Parathyroid adenoma (tissue), 2 donors: ENCODE measurements around the gene ELMO3.

Source experiments
- H2AFZ ChIP-seq: fragments of 300-600 bp; sonication (generic); one replicate; pipeline ENCODE4 v1.7.0; 2017; ENCODE audit warnings: antibody characterized with exemption, mild to moderate bottlenecking
- H3K27ac ChIP-seq: fragments of 300-600 bp; sonication (generic); one replicate; pipeline ENCODE4 v1.7.0; 2017
- H3K27me3 ChIP-seq: fragments of 300-600 bp; sonication (generic); one replicate; pipeline ENCODE4 v1.7.0; 2017; ENCODE audit warnings: low read length; ENCODE audit not compliant: control insufficient read depth, insufficient read depth
- H3K36me3 ChIP-seq: fragments of 300-600 bp; sonication (generic); one replicate; pipeline ENCODE4 v1.7.0; 2017; ENCODE audit warnings: low read length; ENCODE audit not compliant: control insufficient read depth, insufficient read depth
- H3K4me1 ChIP-seq: fragments of 300-600 bp; sonication (generic); one replicate; pipeline ENCODE4 v1.7.0; 2017; ENCODE audit warnings: control low read depth
- H3K4me2 ChIP-seq: fragments of 300-600 bp; sonication (generic); one replicate; pipeline ENCODE4 v1.7.0; 2017; ENCODE audit warnings: low read length
- H3K4me3 ChIP-seq: fragments of 300-600 bp; sonication (generic); one replicate; pipeline ENCODE4 v1.7.0; 2017; ENCODE audit warnings: low read depth, low read length
- H3K79me2 ChIP-seq: fragments of 300-600 bp; sonication (generic); one replicate; pipeline ENCODE4 v1.7.0; 2017; ENCODE audit warnings: control low read depth
- H3K9ac ChIP-seq: fragments of 300-600 bp; sonication (generic); one replicate; pipeline ENCODE4 v1.7.0; 2017; ENCODE audit warnings: mild to moderate bottlenecking
- H3K9me3 ChIP-seq: fragments of 300-600 bp; sonication (generic); one replicate; pipeline ENCODE4 v1.7.0; 2017; ENCODE audit warnings: low read length; ENCODE audit not compliant: control insufficient read depth
- TF ChIP-seq, protein P1 (sequence below): fragments of 300-600 bp; sonication (generic); IDR thresholded peaks from one replicate; pipeline ENCODE4 v1.7.0; 2017; ENCODE audit warnings: antibody characterized with exemption, mild to moderate bottlenecking
- donor health status: primary hyperparathyroidism.

Gene ELMO3

GRCh38 chr16:67199808-67200198 lies 872 bp downstream of the ELMO3 start:
- TF ChIP-seq, protein P1, sequence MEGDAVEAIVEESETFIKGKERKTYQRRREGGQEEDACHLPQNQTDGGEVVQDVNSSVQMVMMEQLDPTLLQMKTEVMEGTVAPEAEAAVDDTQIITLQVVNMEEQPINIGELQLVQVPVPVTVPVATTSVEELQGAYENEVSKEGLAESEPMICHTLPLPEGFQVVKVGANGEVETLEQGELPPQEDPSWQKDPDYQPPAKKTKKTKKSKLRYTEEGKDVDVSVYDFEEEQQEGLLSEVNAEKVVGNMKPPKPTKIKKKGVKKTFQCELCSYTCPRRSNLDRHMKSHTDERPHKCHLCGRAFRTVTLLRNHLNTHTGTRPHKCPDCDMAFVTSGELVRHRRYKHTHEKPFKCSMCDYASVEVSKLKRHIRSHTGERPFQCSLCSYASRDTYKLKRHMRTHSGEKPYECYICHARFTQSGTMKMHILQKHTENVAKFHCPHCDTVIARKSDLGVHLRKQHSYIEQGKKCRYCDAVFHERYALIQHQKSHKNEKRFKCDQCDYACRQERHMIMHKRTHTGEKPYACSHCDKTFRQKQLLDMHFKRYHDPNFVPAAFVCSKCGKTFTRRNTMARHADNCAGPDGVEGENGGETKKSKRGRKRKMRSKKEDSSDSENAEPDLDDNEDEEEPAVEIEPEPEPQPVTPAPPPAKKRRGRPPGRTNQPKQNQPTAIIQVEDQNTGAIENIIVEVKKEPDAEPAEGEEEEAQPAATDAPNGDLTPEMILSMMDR = no peak
- Histone ChIP-seq H3K79me2 (no peaks in the 10 kb centered on the region), H3K27me3 (no peaks in the 10 kb centered on the region), H3K4me2 (peak overlapping the region; percentile 79), H3K9ac (no peak overlapping the region), H3K36me3 (no peaks in the 10 kb centered on the region), H3K4me1 (peaks cover 31% of the 10 kb centered on the region), H3K27ac (peak overlapping the region; percentile 76), H3K9me3 (no peaks in the 10 kb centered on the region), H3K4me3 (peak overlapping the region; percentile 56), H2AFZ (peak overlapping the region; percentile 72)

- Histone ChIP-seq H3K4me2 (peak overlapping the region; percentile 79), H3K4me3 (no peak overlapping the region), H3K27me3 (no peaks in the 10 kb centered on the region), H3K9ac (no peak overlapping the region), H3K27ac (no peak overlapping the region), H3K36me3 (no peaks in the 10 kb centered on the region), H3K79me2 (no peaks in the 10 kb centered on the region), H2AFZ (no peak overlapping the region), H3K9me3 (no peaks in the 10 kb centered on the region), H3K4me1 (peaks cover 31% of the 10 kb centered on the region)
- TF ChIP-seq, protein P1 = no peak
Measured at GRCh38 chr16:67200491-67200890, 1.6 kb downstream of the ELMO3 start.

DNA sequence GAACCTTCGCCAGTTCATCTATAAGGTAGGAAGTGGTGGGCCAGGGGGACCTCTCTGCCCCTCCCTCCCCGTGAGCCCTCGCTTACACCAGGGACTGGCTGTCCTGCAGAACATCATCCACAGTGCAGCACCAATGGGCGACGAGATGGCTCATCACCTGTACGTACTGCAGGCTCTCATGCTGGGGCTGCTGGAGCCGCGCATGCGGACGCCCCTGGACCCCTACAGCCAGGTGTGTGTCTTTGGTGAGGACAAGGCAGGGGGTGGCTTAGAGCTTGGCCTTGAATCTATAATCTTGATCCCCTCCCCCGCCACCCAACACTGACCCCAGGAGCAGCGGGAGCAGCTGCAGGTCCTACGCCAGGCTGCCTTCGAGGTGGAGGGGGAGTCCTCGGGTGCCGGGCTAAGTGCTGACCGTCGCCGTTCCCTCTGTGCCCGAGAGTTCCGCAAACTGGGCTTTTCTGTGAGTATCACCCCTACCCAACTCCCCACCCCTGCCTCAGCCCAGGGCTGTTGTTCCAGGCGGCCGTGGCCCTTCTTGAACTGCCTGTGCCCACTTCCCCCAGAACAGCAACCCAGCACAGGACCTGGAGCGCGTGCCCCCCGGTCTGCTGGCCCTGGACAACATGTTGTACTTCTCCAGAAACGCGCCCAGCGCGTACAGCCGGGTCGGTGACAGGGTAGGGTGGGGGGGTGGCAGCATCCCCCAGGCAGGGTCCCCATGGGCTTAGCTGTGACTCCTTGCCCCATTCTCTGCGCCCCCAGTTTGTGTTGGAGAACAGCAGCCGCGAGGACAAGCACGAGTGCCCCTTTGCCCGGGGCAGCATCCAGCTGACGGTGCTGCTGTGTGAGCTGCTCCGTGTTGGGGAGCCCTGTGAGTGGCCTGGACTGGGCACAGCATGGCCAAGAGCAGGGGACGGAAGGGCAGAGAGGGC lies 2.7 kb downstream of the ELMO3 start:
- H3K9ac ChIP-seq = no peak overlapping the region
- no peak overlapping the region for H3K4me3 ChIP-seq
- H3K9me3 ChIP-seq = no peaks in the 10 kb centered on the region
- TF ChIP-seq, protein P1 = no peak
- no peaks in the 10 kb centered on the region for H3K79me2 ChIP-seq
- H3K36me3 ChIP-seq = no peaks in the 10 kb centered on the region
- H2AFZ ChIP-seq = no peak overlapping the region
- no peak overlapping the region for H3K4me2 ChIP-seq
- H3K27ac ChIP-seq = no peak overlapping the region
- H3K4me1 ChIP-seq = peaks cover 31% of the 10 kb centered on the region
- no peaks in the 10 kb centered on the region for H3K27me3 ChIP-seq

GRCh38 chr16:67202426-67202825 lies 3.5 kb downstream of the ELMO3 start:
- Histone ChIP-seq H3K27me3 (no peaks in the 10 kb centered on the region), H3K79me2 (no peaks in the 10 kb centered on the region)
- TF ChIP-seq, protein P1 = no peak

More at GRCh38 chr16:67202426-67202825, 3.5 kb downstream of the ELMO3 start:
- Histone ChIP-seq H2AFZ (no peak overlapping the region), H3K36me3 (no peaks in the 10 kb centered on the region), H3K4me1 (peaks cover 31% of the 10 kb centered on the region), H3K9me3 (no peaks in the 10 kb centered on the region), H3K4me2 (no peak overlapping the region), H3K4me3 (no peak overlapping the region), H3K9ac (no peak overlapping the region), H3K27ac (no peak overlapping the region)
